Measurements from ENCODE around the gene MTERF4. TPM values are rescaled to one million over a fixed set of nuclear protein-coding genes. Genes with fewer than 3 reads are reported as not detected.

MTERF4 gene
- 34.6 TPM for total RNA-seq
- long read RNA-seq, transcript MTERF4-202 (4 exons, 1,637 nt) = major isoform, 19 of 44 reads
- long read RNA-seq, partial matches to known transcripts = 5 of 44 reads
- long read RNA-seq, other reads (novel, unspliced or antisense) = 15 of 44 reads

GRCh38 chr2:241102239-241102803 is at the start of gene MTERF4:
MTERF4 (minus strand) TSS chr2:241102287; CDS start chr2:241102273, 14 bp downstream.
- intact Hi-C loops (cut with DNase I) = no loop called here
- peaks cover 26% of the 10 kb centered on the region for H3K36me3 ChIP-seq
- H3K4me3 ChIP-seq = peak within 1 kb of the TSS; percentile 88
- peak within 1 kb of the TSS; percentile 96 for H3K27ac ChIP-seq
- no peak for TF ChIP-seq CTCF (IDR thresholded peaks at IDR 0.05)
- ATAC-seq (peak; percentile 99), DNase-seq (peak; percentile 95)
- no peaks in the 10 kb centered on the region for H3K27me3 ChIP-seq
- peaks cover 31% of the 10 kb centered on the region for H3K4me1 ChIP-seq
- H3K9me3 ChIP-seq = no peaks in the 10 kb centered on the region

GRCh38 chr2:241150660-241151530 is 48.8 kb upstream of the MTERF4 start:
- ATAC-seq (no peak), DNase-seq (no peak)
- Histone ChIP-seq H3K27ac (peak overlapping the region; percentile 84), H3K27me3 (no peaks in the 10 kb centered on the region), H3K36me3 (peaks cover 16% of the 10 kb centered on the region), H3K4me3 (peak overlapping the region; percentile 98), H3K9me3 (no peaks in the 10 kb centered on the region), H3K4me1 (peaks cover 17% of the 10 kb centered on the region)
- intact Hi-C loops (cut with DNase I) = no loop called here
- no peak for TF ChIP-seq CTCF (IDR thresholded peaks at IDR 0.05)

- TF ChIP-seq CTCF (IDR thresholded peaks at IDR 0.05) = peak; percentile 10
- Histone ChIP-seq H3K4me3 (peak within 1 kb of the TSS; percentile 98), H3K27me3 (no peaks in the 10 kb centered on the region), H3K4me1 (peaks cover 17% of the 10 kb centered on the region), H3K9me3 (no peaks in the 10 kb centered on the region), H3K27ac (peak within 1 kb of the TSS; percentile 84), H3K36me3 (peaks cover 12% of the 10 kb centered on the region)
- DNase-seq = peak; percentile 97
- peak; percentile 94 for ATAC-seq
- intact Hi-C loops (cut with DNase I) = no loop called here
These were observed 48.0 kb upstream of the MTERF4 start, which contains the start of gene PPP1R7 for GRCh38 chr2:241149925-241150659. PPP1R7 (plus strand) TSS chr2:241150467; CDS start chr2:241150496, 29 bp downstream.

GRCh38 chr2:241149675-241149924 is 47.5 kb upstream of the MTERF4 start:
- DNase-seq = no peak
- peak overlapping the region; percentile 84 for H3K27ac ChIP-seq
- peaks cover 8% of the 10 kb centered on the region for H3K36me3 ChIP-seq
- intact Hi-C loops (cut with DNase I) = no loop called here
- peak overlapping the region; percentile 98 for H3K4me3 ChIP-seq
- peaks cover 17% of the 10 kb centered on the region for H3K4me1 ChIP-seq
- ATAC-seq = no peak
- TF ChIP-seq CTCF (IDR thresholded peaks at IDR 0.05) = no peak
- H3K27me3 ChIP-seq = no peaks in the 10 kb centered on the region
- no peaks in the 10 kb centered on the region for H3K9me3 ChIP-seq

- ATAC-seq (peak; percentile 95), DNase-seq (peak; percentile 97)
- H3K36me3 ChIP-seq = peaks cover 3% of the 10 kb centered on the region
- no peaks in the 10 kb centered on the region for H3K27me3 ChIP-seq
- peaks cover 17% of the 10 kb centered on the region for H3K4me1 ChIP-seq
- intact Hi-C loops (cut with DNase I) = no loop called here
- no peak for TF ChIP-seq CTCF (IDR thresholded peaks at IDR 0.05)
- no peaks in the 10 kb centered on the region for H3K9me3 ChIP-seq
- peak within 1 kb of the TSS; percentile 98 for H3K4me3 ChIP-seq
- H3K27ac ChIP-seq = peak within 1 kb of the TSS; percentile 84
These were observed 47.0 kb upstream of the MTERF4 start, which contains the start of gene PASK for GRCh38 chr2:241148891-241149674. PASK (minus strand) TSS chr2:241149472; CDS start chr2:241143032, 6,440 bp downstream.

All from upper lobe of right lung (tissue), 1 donor.